Measurements from ENCODE around the gene LARGE2. TPM values are rescaled to one million over a fixed set of nuclear protein-coding genes. Genes with fewer than 3 reads are reported as not detected.

The LARGE2 gene
- total RNA-seq, 1 experiment from 2014 or later = 124 TPM

- Mint-ChIP-seq H3K27me3 (ENCODE audit: low read depth) (peaks cover 2% of the 10 kb centered on the region; the same call in 1 of the 2 replicates), H3K36me3 (peaks cover 3% of the 10 kb centered on the region; the same call in 1 of the 2 replicates), H3K27ac (peak overlapping the region; percentile 96), H3K4me1 (peaks cover 32% of the 10 kb centered on the region), H3K4me3 (peak overlapping the region; percentile 93), H3K9me3 (no peaks in the 10 kb centered on the region)
- peak; percentile 23 for ATAC-seq
- DNase-seq (ENCODE audit: low spot score) = peak; percentile 80
- ChIA-PET POLR2A (interaction anchor here (0.7 to 1.7 kb wide), 9 partner anchors 12 to 325 kb away, joined by 3 to 8 read pairs (median 4); no protein-coding TSS in a partner anchor), CTCF (interaction anchor here (0.9 to 1.7 kb wide), 9 partner anchors 19 to 147 kb away, joined by 3 to 17 read pairs (median 4); partner anchors contain the start of gene CRY2)
- TF ChIP-seq FOXP1 (CRISPR knock-in tag; IDR thresholded peaks at IDR 0.05; ENCODE audit: borderline replicate concordance) (peak; percentile 23; the same call in 1 of the 2 replicates), CREM (CRISPR knock-in tag; IDR thresholded peaks at IDR 0.05) (0 out of 2 replicates have a peak, but pooled peaks have one; percentile 4), TEAD1 (CRISPR knock-in tag; IDR thresholded peaks at IDR 0.05) (no peak), ATF3 (CRISPR knock-in tag; conservative IDR thresholded peaks at IDR 0.05) (no peak), ZBTB43 (CRISPR knock-in tag; IDR thresholded peaks at IDR 0.05) (no peak), ZNF671 (CRISPR knock-in tag; IDR thresholded peaks at IDR 0.05) (no peak), JAZF1 (CRISPR knock-in tag; IDR thresholded peaks at IDR 0.05) (no peak), ZNF396 (CRISPR knock-in tag; IDR thresholded peaks at IDR 0.05; ENCODE audit: borderline replicate concordance) (no peak), FOXK1 (CRISPR knock-in tag; IDR thresholded peaks at IDR 0.05) (0 out of 2 replicates have a peak, but pooled peaks have one; percentile 51), TCF7 (CRISPR knock-in tag; IDR thresholded peaks at IDR 0.05; ENCODE audit: low read depth) (no peak), SP1 (CRISPR knock-in tag; conservative IDR thresholded peaks at IDR 0.05) (peak; percentile 42; the same call in 1 of the 2 replicates), ZBTB21 (CRISPR knock-in tag; IDR thresholded peaks at IDR 0.05; ENCODE audit: borderline replicate concordance) (no peak), NR2C2 (CRISPR knock-in tag; IDR thresholded peaks at IDR 0.05) (no peak), ZMAT4 (CRISPR knock-in tag; IDR thresholded peaks at IDR 0.05) (no peak), AFF4 (CRISPR knock-in tag; IDR thresholded peaks at IDR 0.05; ENCODE audit: borderline replicate concordance) (no peak), ETV6 (CRISPR knock-in tag; IDR thresholded peaks at IDR 0.05) (0 out of 2 replicates have a peak, but pooled peaks have one; percentile 41), NFYB (CRISPR knock-in tag; conservative IDR thresholded peaks at IDR 0.05; ENCODE audit: low read depth) (0 out of 2 replicates have a peak, but pooled peaks have one; percentile 43), NFATC4 (CRISPR knock-in tag; IDR thresholded peaks at IDR 0.05) (no peak; the same call in 1 of the 2 replicates), ZNF512 (CRISPR knock-in tag; IDR thresholded peaks at IDR 0.05; ENCODE audit: borderline replicate concordance) (no peak), CBFB (CRISPR knock-in tag; IDR thresholded peaks at IDR 0.05; ENCODE audit: low read depth) (no peak), GTF2I (CRISPR knock-in tag; conservative IDR thresholded peaks at IDR 0.05) (no peak), E2F1 (CRISPR knock-in tag; IDR thresholded peaks at IDR 0.05) (no peak), ZNF423 (CRISPR knock-in tag; IDR thresholded peaks at IDR 0.05) (peak; percentile 92), SMAD4 (CRISPR knock-in tag; IDR thresholded peaks at IDR 0.05) (no peak), HMGXB4 (CRISPR knock-in tag; IDR thresholded peaks at IDR 0.05) (0 out of 2 replicates have a peak, but pooled peaks have one; percentile 50)
Measured at GRCh38 chr11:45918331-45918941, 4.0 kb upstream of the LARGE2 start.

Data from WTC11 (cell line).